ENCODE data around the gene SSB. TPM values are rescaled to one million over a fixed set of nuclear protein-coding genes. Genes with fewer than 3 reads are reported as not detected.

SSB gene
- total RNA-seq, 1 experiment from 2014 or later = 108 TPM

- POLR2A ChIA-PET (ENCODE audit: unreplicated experiment) = no interaction called here
- DNase-seq = no peak
- ATAC-seq = no peak
- Histone ChIP-seq H3K9me2 (replicated peaks; ENCODE audit: low read length) (no peaks in the 10 kb centered on the region), H3K9me3 (ENCODE audit: low read length) (no peaks in the 10 kb centered on the region), H3F3A (ENCODE audit: low read length, unreplicated experiment) (no peaks in the 10 kb centered on the region), H3K36me3 (ENCODE audit: low read depth, low read length) (peaks cover 55% of the 10 kb centered on the region), H3K79me2 (ENCODE audit: low read length) (peaks cover 53% of the 10 kb centered on the region), H3K4me1 (ENCODE audit: insufficient read depth, low read length) (peaks cover 12% of the 10 kb centered on the region), H4K20me1 (ENCODE audit: low read length) (no peaks in the 10 kb centered on the region), H3K27me3 (ENCODE audit: low read length) (no peaks in the 10 kb centered on the region), H3K27ac (ENCODE audit: low read length) (no peak overlapping the region), H3K9ac (ENCODE audit: low read length) (no peak overlapping the region), H2AFZ (ENCODE audit: low read length) (no peak overlapping the region), H3K4me3 (ENCODE audit: low read length) (no peak overlapping the region), H3K4me2 (ENCODE audit: low read length) (no peak overlapping the region)
- no TSS peak for BruUV-seq (replicated peaks)
- intact Hi-C loops (cut with micrococcal nuclease) = no loop called here
- TF ChIP-seq EZH2 (IDR thresholded peaks at IDR 0.05; ENCODE audit: low read length, unreplicated experiment) = no peak
- TF ChIP-seq, protein P1, sequence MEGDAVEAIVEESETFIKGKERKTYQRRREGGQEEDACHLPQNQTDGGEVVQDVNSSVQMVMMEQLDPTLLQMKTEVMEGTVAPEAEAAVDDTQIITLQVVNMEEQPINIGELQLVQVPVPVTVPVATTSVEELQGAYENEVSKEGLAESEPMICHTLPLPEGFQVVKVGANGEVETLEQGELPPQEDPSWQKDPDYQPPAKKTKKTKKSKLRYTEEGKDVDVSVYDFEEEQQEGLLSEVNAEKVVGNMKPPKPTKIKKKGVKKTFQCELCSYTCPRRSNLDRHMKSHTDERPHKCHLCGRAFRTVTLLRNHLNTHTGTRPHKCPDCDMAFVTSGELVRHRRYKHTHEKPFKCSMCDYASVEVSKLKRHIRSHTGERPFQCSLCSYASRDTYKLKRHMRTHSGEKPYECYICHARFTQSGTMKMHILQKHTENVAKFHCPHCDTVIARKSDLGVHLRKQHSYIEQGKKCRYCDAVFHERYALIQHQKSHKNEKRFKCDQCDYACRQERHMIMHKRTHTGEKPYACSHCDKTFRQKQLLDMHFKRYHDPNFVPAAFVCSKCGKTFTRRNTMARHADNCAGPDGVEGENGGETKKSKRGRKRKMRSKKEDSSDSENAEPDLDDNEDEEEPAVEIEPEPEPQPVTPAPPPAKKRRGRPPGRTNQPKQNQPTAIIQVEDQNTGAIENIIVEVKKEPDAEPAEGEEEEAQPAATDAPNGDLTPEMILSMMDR (conservative IDR thresholded peaks at IDR 0.05; ENCODE audit: low read depth, low read length) = no peak
- no peak for TF ChIP-seq EZH2phosphoT487 (IDR thresholded peaks at IDR 0.05; ENCODE audit: borderline replicate concordance, low read length)
- CTCF ChIA-PET = no interaction called here
Observed at GRCh38 chr2:169803480-169803879, 4.8 kb downstream of the SSB start.

- ATAC-seq (no peak), DNase-seq (no peak)
- peaks cover 65% of the 10 kb centered on the region for H3K36me3 ChIP-seq (ENCODE audit: low read depth, low read length)
- no peaks in the 10 kb centered on the region for H3K4me1 ChIP-seq (ENCODE audit: insufficient read depth, low read length)
- no peaks in the 10 kb centered on the region for H3K9me3 ChIP-seq (ENCODE audit: low read length)
- H3K27me3 ChIP-seq (ENCODE audit: low read length) = no peaks in the 10 kb centered on the region
- H3K4me3 ChIP-seq (ENCODE audit: low read length) = no peak overlapping the region
- H2AFZ ChIP-seq (ENCODE audit: low read length) = no peak overlapping the region
- no peak overlapping the region for H3K27ac ChIP-seq (ENCODE audit: low read length)
- H3K79me2 ChIP-seq (ENCODE audit: low read length) = peaks cover 25% of the 10 kb centered on the region
- H4K20me1 ChIP-seq (ENCODE audit: low read length) = no peaks in the 10 kb centered on the region
- H3K9ac ChIP-seq (ENCODE audit: low read length) = no peak overlapping the region
- ChIA-PET POLR2A (ENCODE audit: unreplicated experiment) (no interaction called here), CTCF (no interaction called here)
- no peak overlapping the region for H3K4me2 ChIP-seq (ENCODE audit: low read length)
- no peaks in the 10 kb centered on the region for H3K9me2 ChIP-seq (replicated peaks; ENCODE audit: low read length)
- TF ChIP-seq EZH2phosphoT487 (IDR thresholded peaks at IDR 0.05; ENCODE audit: borderline replicate concordance, low read length) (no peak), EZH2 (IDR thresholded peaks at IDR 0.05; ENCODE audit: low read length, unreplicated experiment) (no peak)
- TF ChIP-seq, protein P1 (conservative IDR thresholded peaks at IDR 0.05; ENCODE audit: low read depth, low read length) = no peak
- no TSS peak for BruUV-seq (replicated peaks)
- no peaks in the 10 kb centered on the region for H3F3A ChIP-seq (ENCODE audit: low read length, unreplicated experiment)
- intact Hi-C loops (cut with micrococcal nuclease) = no loop called here
Observed at GRCh38 chr2:169806586-169806985, 7.9 kb downstream of the SSB start.

- no peak for ATAC-seq
- no peak overlapping the region for H3K4me3 ChIP-seq (ENCODE audit: low read length)
- TF ChIP-seq EZH2phosphoT487 (IDR thresholded peaks at IDR 0.05; ENCODE audit: borderline replicate concordance, low read length) = no peak
- TF ChIP-seq, protein P1 (conservative IDR thresholded peaks at IDR 0.05; ENCODE audit: low read depth, low read length) = no peak
- H3K9me2 ChIP-seq (replicated peaks; ENCODE audit: low read length) = no peaks in the 10 kb centered on the region
- H3K4me1 ChIP-seq (ENCODE audit: insufficient read depth, low read length) = no peaks in the 10 kb centered on the region
- H3K4me2 ChIP-seq (ENCODE audit: low read length) = no peak overlapping the region
- H3K27ac ChIP-seq (ENCODE audit: low read length) = no peak overlapping the region
- H3K27me3 ChIP-seq (ENCODE audit: low read length) = no peaks in the 10 kb centered on the region
- H3K79me2 ChIP-seq (ENCODE audit: low read length) = peaks cover 9% of the 10 kb centered on the region
- ChIA-PET CTCF (no interaction called here), POLR2A (ENCODE audit: unreplicated experiment) (no interaction called here)
- no peak overlapping the region for H3K9ac ChIP-seq (ENCODE audit: low read length)
- DNase-seq = no peak
- no TSS peak for BruUV-seq (replicated peaks)
- no peaks in the 10 kb centered on the region for H3F3A ChIP-seq (ENCODE audit: low read length, unreplicated experiment)
- intact Hi-C loops (cut with micrococcal nuclease) = no loop called here
- H3K9me3 ChIP-seq (ENCODE audit: low read length) = no peaks in the 10 kb centered on the region
- peaks cover 63% of the 10 kb centered on the region for H3K36me3 ChIP-seq (ENCODE audit: low read depth, low read length)
- H2AFZ ChIP-seq (ENCODE audit: low read length) = no peak overlapping the region
- no peaks in the 10 kb centered on the region for H4K20me1 ChIP-seq (ENCODE audit: low read length)
Observed at GRCh38 chr2:169808221-169808620, 9.6 kb downstream of the SSB start.

All from PC-3 (cell line).